ENCODE results near the gene GALNT17. TPM values are rescaled to one million over a fixed set of nuclear protein-coding genes. Genes with fewer than 3 reads are reported as not detected.

The GALNT17 gene
- polyA plus RNA-seq, 1 donor (not counting 4 experiments of a cell fraction or from before 2014, with no cell fraction given): not detected

DNA sequence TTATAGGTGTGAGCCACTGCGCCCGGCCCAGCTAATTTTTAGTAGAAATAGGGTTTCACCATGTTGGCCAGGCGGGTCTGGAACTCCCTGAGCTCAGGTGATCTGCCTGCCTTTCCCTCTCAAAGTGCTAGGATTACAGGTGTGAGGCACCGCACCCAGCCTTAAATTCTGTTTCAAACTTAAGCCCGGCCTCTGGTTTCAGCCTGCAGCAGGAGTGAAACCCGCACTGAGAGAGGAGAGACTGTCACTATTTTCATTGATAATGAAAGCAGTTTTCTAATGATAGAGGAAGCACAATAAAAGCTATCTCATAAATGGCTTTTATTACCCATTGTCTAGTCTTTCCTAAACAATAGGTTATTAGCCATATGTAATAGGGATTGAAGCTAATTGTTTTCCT lies 415.5 kb downstream of the GALNT17 start:
- Histone ChIP-seq H3K79me2 (ENCODE audit: control insufficient read depth, insufficient read depth, low read length) (no peaks in the 10 kb centered on the region), H3K27ac (ENCODE audit: control insufficient read depth, insufficient read depth, low read length) (no peak overlapping the region), H3K9me3 (ENCODE audit: control insufficient read depth, low read depth, low read length) (no peaks in the 10 kb centered on the region), H3K27me3 (ENCODE audit: control insufficient read depth, extremely low read depth, insufficient read depth, low read length) (no peaks in the 10 kb centered on the region), H3K36me3 (ENCODE audit: control insufficient read depth in 2 of 2, extremely low read depth in 1 of 2, insufficient read depth in 2 of 2, low read length in 2 of 2) (no peaks in the 10 kb centered on the region), H3K4me2 (ENCODE audit: control insufficient read depth, extremely low read depth, insufficient read depth, low read depth, low read length) (no peak overlapping the region), H3K9me1 (ENCODE audit: control insufficient read depth, extremely low read depth, insufficient read depth, low read length) (no peaks in the 10 kb centered on the region), H3K4me3 (ENCODE audit: control insufficient read depth in 2 of 3, extremely low read depth in 1 of 3, insufficient read depth in 2 of 3, low read depth in 1 of 3, low read length in 3 of 3) (no peak overlapping the region), H2AFZ (ENCODE audit: control insufficient read depth, low read length) (no peak overlapping the region), H3K9ac (ENCODE audit: control insufficient read depth, extremely low read depth, insufficient read depth, low read length) (no peak overlapping the region), H3K4me1 (ENCODE audit: control insufficient read depth, extremely low read depth, insufficient read depth, low read length) (no peaks in the 10 kb centered on the region), H4K20me1 (ENCODE audit: control insufficient read depth, extremely low read depth, insufficient read depth, low read length) (no peaks in the 10 kb centered on the region)
- FAIRE-seq: no peak
- TF ChIP-seq CTCF (optimal IDR thresholded peaks at IDR 0.05 in 1 of 3, IDR thresholded peaks at IDR 0.05 in 1 of 3, conservative IDR thresholded peaks at IDR 0.05 in 1 of 3; ENCODE audit: extremely low read depth in 1 of 3, insufficient read depth in 2 of 3, low read length in 3 of 3) (no peak), EZH2 (IDR thresholded peaks at IDR 0.05; ENCODE audit: low read length) (no peak)
- dilution Hi-C loops (cut with MboI; ENCODE audit: extremely low pct_ligation_motif_present, low sequenced_read_pairs): no loop called here
- no peak for DNase-seq (ENCODE audit: low read depth, low spot score)

DNA sequence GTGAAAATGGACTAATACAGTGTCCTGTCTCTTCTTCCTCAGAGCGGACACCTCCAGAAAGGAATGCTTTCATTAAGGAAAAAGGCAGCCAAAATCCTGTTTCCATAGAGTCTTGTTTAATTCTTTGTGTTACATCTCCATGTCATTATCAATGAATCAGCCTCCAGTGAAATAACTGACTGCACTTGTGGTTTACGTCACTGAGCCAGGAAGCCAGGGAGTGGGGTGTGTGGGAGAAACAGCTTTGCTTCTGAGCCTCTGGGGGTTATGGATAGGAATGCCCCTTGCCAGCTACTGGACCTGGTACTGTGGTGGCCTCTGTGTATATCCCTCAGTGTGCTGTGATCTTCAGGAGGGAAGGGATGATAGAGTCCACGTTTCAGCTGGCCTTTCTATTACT lies 416.8 kb downstream of the GALNT17 start:
- no peaks in the 10 kb centered on the region for H3K79me2 ChIP-seq (ENCODE audit: control insufficient read depth, insufficient read depth, low read length)
- FAIRE-seq (no peak), DNase-seq (ENCODE audit: low read depth, low spot score) (no peak)
- H3K27ac ChIP-seq (ENCODE audit: control insufficient read depth, insufficient read depth, low read length): no peak overlapping the region
- H4K20me1 ChIP-seq (ENCODE audit: control insufficient read depth, extremely low read depth, insufficient read depth, low read length): no peaks in the 10 kb centered on the region
- no peak overlapping the region for H3K9ac ChIP-seq (ENCODE audit: control insufficient read depth, extremely low read depth, insufficient read depth, low read length)
- H3K4me1 ChIP-seq (ENCODE audit: control insufficient read depth, extremely low read depth, insufficient read depth, low read length): no peaks in the 10 kb centered on the region
- no peak overlapping the region for H2AFZ ChIP-seq (ENCODE audit: control insufficient read depth, low read length)
- TF ChIP-seq EZH2 (IDR thresholded peaks at IDR 0.05; ENCODE audit: low read length): no peak
- no peak for TF ChIP-seq CTCF (optimal IDR thresholded peaks at IDR 0.05 in 1 of 3, IDR thresholded peaks at IDR 0.05 in 1 of 3, conservative IDR thresholded peaks at IDR 0.05 in 1 of 3; ENCODE audit: extremely low read depth in 1 of 3, insufficient read depth in 2 of 3, low read length in 3 of 3)
- dilution Hi-C loops (cut with MboI; ENCODE audit: extremely low pct_ligation_motif_present, low sequenced_read_pairs): no loop called here
- H3K4me3 ChIP-seq (ENCODE audit: control insufficient read depth in 2 of 3, extremely low read depth in 1 of 3, insufficient read depth in 2 of 3, low read depth in 1 of 3, low read length in 3 of 3): no peak overlapping the region
- no peaks in the 10 kb centered on the region for H3K36me3 ChIP-seq (ENCODE audit: control insufficient read depth in 2 of 2, extremely low read depth in 1 of 2, insufficient read depth in 2 of 2, low read length in 2 of 2)
- no peak overlapping the region for H3K4me2 ChIP-seq (ENCODE audit: control insufficient read depth, extremely low read depth, insufficient read depth, low read depth, low read length)
- no peaks in the 10 kb centered on the region for H3K9me3 ChIP-seq (ENCODE audit: control insufficient read depth, low read depth, low read length)
- H3K27me3 ChIP-seq (ENCODE audit: control insufficient read depth, extremely low read depth, insufficient read depth, low read length): no peaks in the 10 kb centered on the region
- no peaks in the 10 kb centered on the region for H3K9me1 ChIP-seq (ENCODE audit: control insufficient read depth, extremely low read depth, insufficient read depth, low read length)
